OCI-M2 (cell line): ENCODE results near the gene ECT2.
"Not testable (repeated sequence)": the region's sequence is repeated elsewhere in the genome, so short reads cannot be mapped to it uniquely, and the experiment has no call there.

Experiments
- DNase-seq: peaks from one replicate; lab custom pipeline; 2025; ENCODE audit not compliant: unreplicated experiment; lab: John Stamatoyannopoulos, UW

Gene ECT2

GRCh38 chr3:172853921-172854666 lies 103.6 kb downstream of the ECT2 start:
- no peak for DNase-seq

DNA sequence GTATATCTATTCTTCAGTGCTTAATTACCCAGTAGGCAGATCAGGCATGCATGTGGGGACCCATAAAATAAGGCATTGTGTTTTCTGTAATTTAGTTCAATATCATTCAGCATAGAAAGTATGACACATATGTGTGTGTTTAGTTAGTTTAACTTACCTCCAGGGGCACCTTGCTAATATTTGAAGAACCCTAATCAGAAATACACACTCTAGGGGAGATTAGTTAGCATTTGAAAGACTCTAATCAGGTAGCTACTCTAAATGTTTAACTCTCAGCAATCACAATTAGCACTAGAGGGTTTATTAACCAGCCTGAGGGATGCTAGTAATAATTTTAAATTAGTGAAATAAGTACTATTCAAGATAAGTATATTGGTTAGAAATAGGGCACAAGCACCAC lies 104.5 kb downstream of the ECT2 start:
- no peak for DNase-seq

DNA sequence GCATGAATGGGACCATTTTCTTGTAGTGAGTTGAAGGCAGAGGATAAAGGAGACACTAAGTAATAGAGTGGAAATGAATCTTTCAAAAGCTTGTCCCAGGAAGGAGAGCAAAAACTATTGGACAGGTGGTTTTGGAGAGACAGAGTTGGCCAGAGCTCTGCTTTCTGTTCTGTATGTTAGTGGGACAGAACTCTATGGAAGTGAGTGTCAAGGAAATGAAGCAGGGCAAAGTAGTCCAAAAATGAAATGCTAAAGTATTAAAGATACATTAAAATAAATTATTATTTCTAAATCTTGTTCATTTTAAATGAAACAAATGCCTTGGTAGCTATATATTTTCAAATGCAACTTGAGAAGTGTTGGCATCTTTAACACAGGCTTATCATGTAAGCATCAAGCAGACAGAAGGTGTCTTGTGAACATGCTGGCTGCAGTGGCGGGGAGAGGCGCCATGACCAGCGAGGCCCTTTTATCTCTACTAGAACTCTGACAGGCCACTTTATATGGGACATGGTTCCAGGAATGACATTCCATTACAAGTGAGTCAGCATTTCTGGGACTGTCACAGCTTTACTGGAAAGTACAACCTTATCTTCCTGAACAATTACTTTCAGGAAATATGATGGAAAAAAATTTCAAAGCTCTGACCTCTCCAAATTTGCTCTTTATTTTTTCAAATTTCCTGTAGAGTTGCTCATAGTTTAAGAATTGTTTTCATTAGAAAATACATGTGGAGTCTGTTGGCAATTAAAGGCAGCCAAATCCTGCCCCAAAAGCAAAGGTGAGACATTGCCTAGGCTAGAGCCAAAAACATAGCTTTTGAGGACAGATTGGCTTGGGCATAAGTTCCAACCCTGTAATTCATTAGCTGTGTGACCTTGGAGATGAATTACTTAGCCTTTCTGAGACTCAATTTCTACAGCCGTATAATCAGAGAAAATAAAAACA lies 106.5 kb downstream of the ECT2 start:
- DNase-seq: no peak

DNA sequence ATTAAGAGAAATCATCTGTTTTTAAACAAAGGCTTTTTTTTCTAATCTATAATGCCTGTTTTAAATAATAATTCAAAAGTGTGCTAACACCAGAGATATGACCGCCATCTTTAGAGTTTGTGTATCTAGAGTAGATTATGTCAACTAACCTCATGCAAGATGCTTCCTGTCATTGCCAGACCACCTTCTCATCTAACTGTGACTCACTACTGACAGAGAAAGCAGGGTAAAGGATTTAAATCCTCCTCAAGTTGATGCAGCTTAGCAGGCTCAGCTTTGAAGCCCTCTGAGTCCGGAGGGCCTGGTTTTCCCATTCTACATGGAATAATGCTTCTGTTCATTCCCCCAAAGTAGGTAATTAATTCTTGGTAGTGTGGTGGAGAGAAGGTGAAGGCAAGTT lies 108.5 kb downstream of the ECT2 start:
- no peak for DNase-seq

GRCh38 chr3:172866726-172867350 lies 116.3 kb downstream of the ECT2 start:
- not testable (repeated sequence) for DNase-seq

DNA sequence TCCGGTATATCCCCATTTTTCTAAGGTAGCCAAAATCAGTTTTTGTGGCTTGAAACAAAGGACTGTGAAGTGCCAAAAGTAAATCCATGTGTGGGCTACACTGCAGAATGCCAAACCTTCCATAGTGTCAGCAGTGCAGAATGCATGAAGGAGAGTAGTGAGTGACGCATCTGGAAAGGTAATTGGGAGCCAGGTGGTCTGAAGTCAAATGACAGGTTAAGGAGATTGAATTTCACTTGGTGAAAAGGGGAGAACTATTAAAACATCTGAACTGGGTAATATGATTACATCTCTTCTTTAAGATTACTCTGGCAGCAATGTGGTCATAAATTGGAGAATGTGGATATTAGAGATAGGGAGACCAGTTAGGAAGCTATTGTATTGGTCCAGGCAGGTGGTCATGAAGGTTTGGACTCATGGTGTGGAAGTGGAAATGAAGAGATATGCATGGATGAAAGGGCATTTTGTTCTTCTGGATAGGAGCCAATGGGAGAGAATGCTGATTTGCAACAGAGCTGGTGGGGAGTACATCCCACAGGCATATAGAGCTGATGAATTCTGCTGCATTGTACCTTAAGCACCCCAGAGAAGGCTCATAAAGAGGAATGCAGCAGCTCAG lies 118.2 kb downstream of the ECT2 start:
- no peak for DNase-seq

DNA sequence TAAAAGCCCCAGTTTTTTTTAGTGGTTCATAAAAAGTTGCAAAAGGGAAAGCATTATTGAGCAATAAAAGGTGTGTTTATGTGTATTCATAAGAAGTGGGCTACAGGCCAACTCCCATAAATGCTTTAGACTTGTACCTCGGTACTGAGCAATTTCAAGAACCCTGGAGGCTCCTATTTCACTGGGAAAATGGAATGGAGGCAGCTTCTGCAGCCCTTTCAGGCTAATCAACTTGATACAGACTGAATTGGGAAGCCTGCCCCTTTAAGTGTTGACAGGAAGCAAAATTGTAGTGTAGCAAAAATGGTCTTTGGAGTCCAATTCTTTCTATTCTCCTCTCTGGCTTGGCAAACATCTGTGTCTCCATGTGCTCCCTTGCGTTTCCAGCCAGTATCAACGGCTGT lies 118.8 kb downstream of the ECT2 start:
- no peak for DNase-seq

- no peak for DNase-seq
Measured at GRCh38 chr3:172869784-172870518, 119.4 kb downstream of the ECT2 start.
